OCI-LY1 (cell line): Measurements from ENCODE around the gene ADIG.

Experiments used
- H2AFZ ChIP-seq: fragments of 200-600 bp; sonication (generic), shearing (Covaris generic); 2 replicates; pipeline ENCODE4 v1.6.0; 2014; ENCODE audit warnings: antibody characterized with exemption, mild to moderate bottlenecking, low read length
- H3F3A ChIP-seq: fragments of 200-600 bp; sonication (generic), shearing (Covaris generic); 2 replicates; pipeline ENCODE4 v1.6.0; 2014; ENCODE audit warnings: mild to moderate bottlenecking, antibody characterized with exemption, low read length, moderate library complexity; ENCODE audit not compliant: insufficient read depth
- H3K27ac ChIP-seq: fragments of 200-600 bp; sonication (generic); 2 replicates; pipeline ENCODE4 v1.5.1; 2014; ENCODE audit warnings: low read length, mixed run types, mild to moderate bottlenecking, low read depth; ENCODE audit not compliant: poor library complexity, severe bottlenecking
- H3K27me3 ChIP-seq: fragments of 200-600 bp; sonication (generic); 2 replicates; pipeline ENCODE4 v1.6.0; 2014; ENCODE audit warnings: antibody characterized with exemption, mild to moderate bottlenecking, low read length, moderate library complexity; ENCODE audit not compliant: insufficient read depth
- H3K36me3 ChIP-seq: fragments of 200-600 bp; sonication (generic); 2 replicates; pipeline ENCODE4 v1.6.1; 2014; ENCODE audit warnings: mild to moderate bottlenecking, antibody characterized with exemption, low read length, moderate library complexity, mixed read lengths; ENCODE audit not compliant: insufficient read depth
- H3K4me1 ChIP-seq: fragments of 200-600 bp; sonication (generic); 2 replicates; pipeline ENCODE4 v1.5.1; 2014; ENCODE audit warnings: mild to moderate bottlenecking, low read length, moderate library complexity; ENCODE audit not compliant: insufficient read depth, severe bottlenecking
- H3K4me2 ChIP-seq: fragments of 200-600 bp; sonication (generic), shearing (Covaris generic); 2 replicates; pipeline ENCODE4 v1.6.1; 2014; ENCODE audit warnings: low read length
- H3K4me3 ChIP-seq: fragments of 200-600 bp; sonication (generic); 2 replicates; pipeline ENCODE4 v1.5.1; 2014; ENCODE audit warnings: low read length, low read depth, mild to moderate bottlenecking, mixed read lengths; ENCODE audit not compliant: poor library complexity, severe bottlenecking
- H3K79me2 ChIP-seq: fragments of 200-600 bp; shearing (Covaris generic); 2 replicates; pipeline ENCODE4 v1.6.1; 2016; ENCODE audit warnings: mixed run types, low read length, mixed read lengths; ENCODE audit not compliant: insufficient read depth
- H3K9ac ChIP-seq: fragments of 200-600 bp; sonication (generic), shearing (Covaris generic); 2 replicates; pipeline ENCODE4 v1.6.1; 2014; ENCODE audit warnings: mild to moderate bottlenecking, low read length, mixed read lengths
- H3K9me2 ChIP-seq: fragments of 200-600 bp; sonication (generic), shearing (Covaris generic); 2 replicates; pipeline ENCODE4 v1.6.1; 2014; ENCODE audit warnings: low read depth, mild to moderate bottlenecking, low read length, mixed read lengths
- H3K9me3 ChIP-seq: fragments of 200-600 bp; shearing (Covaris generic); 2 replicates; pipeline ENCODE4 v1.6.1; 2014; ENCODE audit warnings: low read length, mixed read lengths
- H4K20me1 ChIP-seq: fragments of 200-600 bp; sonication (generic), shearing (Covaris generic); 2 replicates; pipeline ENCODE4 v1.6.0; 2016; ENCODE audit warnings: mild to moderate bottlenecking, low read length; ENCODE audit not compliant: insufficient read depth
- CTCF ChIP-seq: fragments of 200-600 bp; sonication (generic), shearing (Covaris generic); IDR thresholded peaks from 2 replicates; pipeline ENCODE4 v1.5.1; 2017; ENCODE audit warnings: mild to moderate bottlenecking, antibody characterized with exemption, low read length, moderate library complexity, mixed read lengths
- EZH2 ChIP-seq: fragments of 200-600 bp; sonication (generic), shearing (Covaris generic); IDR thresholded peaks from 2 replicates; pipeline ENCODE4 v1.8.0; 2017; ENCODE audit warnings: borderline replicate concordance, mixed run types, mild to moderate bottlenecking, antibody characterized with exemption, low read length, moderate library complexity, mixed read lengths

The ADIG gene

GRCh38 chr20:38610521-38610920 is 29.5 kb downstream of the ADIG start:
- TF ChIP-seq EZH2 (no peak), CTCF (no peak)
- no peaks in the 10 kb centered on the region for H3K4me1 ChIP-seq
- peaks cover 3% of the 10 kb centered on the region; the same call in 1 of the 2 replicates for H3K27me3 ChIP-seq
- H3K4me3 ChIP-seq = no peak overlapping the region
- no peaks in the 10 kb centered on the region for H3K36me3 ChIP-seq
- H3K9ac ChIP-seq = no peak overlapping the region
- H2AFZ ChIP-seq = no peak overlapping the region
- H3K9me3 ChIP-seq = no peaks in the 10 kb centered on the region
- H3K4me2 ChIP-seq = no peak overlapping the region
- no peaks in the 10 kb centered on the region for H4K20me1 ChIP-seq
- no peaks in the 10 kb centered on the region for H3K9me2 ChIP-seq
- no peaks in the 10 kb centered on the region for H3K79me2 ChIP-seq
- H3F3A ChIP-seq = no peaks in the 10 kb centered on the region
- no peak overlapping the region for H3K27ac ChIP-seq

- Histone ChIP-seq H3K9me2 (no peaks in the 10 kb centered on the region), H2AFZ (no peak overlapping the region), H3F3A (no peaks in the 10 kb centered on the region), H3K79me2 (no peaks in the 10 kb centered on the region), H3K9ac (no peak overlapping the region), H3K27me3 (peaks cover 3% of the 10 kb centered on the region; the same call in 1 of the 2 replicates), H3K4me2 (no peak overlapping the region), H3K36me3 (no peaks in the 10 kb centered on the region), H3K9me3 (no peaks in the 10 kb centered on the region), H3K4me3 (no peak overlapping the region), H3K4me1 (no peaks in the 10 kb centered on the region), H4K20me1 (no peaks in the 10 kb centered on the region), H3K27ac (no peak overlapping the region)
- TF ChIP-seq CTCF = no peak
- TF ChIP-seq EZH2 = no peak
Measured at GRCh38 chr20:38612751-38613515, 31.9 kb downstream of the ADIG start.

- TF ChIP-seq CTCF (no peak), EZH2 (no peak)
- H3K4me2 ChIP-seq = no peak overlapping the region
- no peaks in the 10 kb centered on the region for H3K9me3 ChIP-seq
Measured at GRCh38 chr20:38615283-38615682, 34.3 kb downstream of the ADIG start.

More at GRCh38 chr20:38615283-38615682, 34.3 kb downstream of the ADIG start:
- Histone ChIP-seq H4K20me1 (no peaks in the 10 kb centered on the region), H3K79me2 (no peaks in the 10 kb centered on the region), H3K36me3 (no peaks in the 10 kb centered on the region), H3K4me3 (no peak overlapping the region), H3F3A (no peaks in the 10 kb centered on the region), H3K27ac (no peak overlapping the region), H3K27me3 (peaks cover 3% of the 10 kb centered on the region; the same call in 1 of the 2 replicates), H3K9ac (no peak overlapping the region), H3K4me1 (no peaks in the 10 kb centered on the region), H3K9me2 (no peaks in the 10 kb centered on the region), H2AFZ (no peak overlapping the region)
